IMR-90 (cell line): ENCODE measurements around the gene SEL1L2. TPM values are rescaled to one million over a fixed set of nuclear protein-coding genes. Genes with fewer than 3 reads are reported as not detected.

Source experiments
- ATAC-seq: fragments of 200-7000 bp; cut with Tn5 transposase; 2 replicates; pipeline ENCODE4 v1.9.1; 2020; ENCODE audit warnings: low read depth, mild to moderate bottlenecking, moderate library complexity
- BruUV-seq: library from RNA; stranded (reverse); fragments of 400-500 nt; replicated peaks from 2 replicates; lab custom pipeline; 2021; lab: Mats Ljungman, UMichigan
- CTCF ChIA-PET: fragments of 300-600 bp; formaldehyde crosslinking; extraction: SDS; loops from one replicate; lab custom pipeline; 2021; ENCODE audit warnings: antibody characterized with exemption; lab: Yijun Ruan, JAX
- POLR2A ChIA-PET: fragments of 300-600 bp; sonication (Branson Sonifier 250); formaldehyde crosslinking; loops from one replicate; lab custom pipeline; 2022; ENCODE audit warnings: antibody characterized with exemption; ENCODE audit not compliant: unreplicated experiment; lab: Charles Lee
- DNase-seq: peaks from one replicate; pipeline ENCODE4 v3.0.0; 2013
- H2AFZ ChIP-seq: replicated peaks from 2 replicates; pipeline ENCODE3; 2013; ENCODE audit warnings: low read length, mild to moderate bottlenecking; ENCODE audit not compliant: poor library complexity
- H2AK5ac ChIP-seq: 2 replicates; pipeline ENCODE4 v1.6.1; 2013; ENCODE audit warnings: low read depth, low read length, inconsistent platforms
- H2AK9ac ChIP-seq: replicated peaks from 2 replicates; pipeline ENCODE3; 2013; ENCODE audit warnings: mild to moderate bottlenecking, low read depth, low read length, moderate library complexity; ENCODE audit not compliant: poor library complexity
- H2BK120ac ChIP-seq: 2 replicates; pipeline ENCODE4 v1.6.1; 2013; ENCODE audit warnings: low read depth, low read length, inconsistent platforms
- H2BK15ac ChIP-seq: 3 replicates; pipeline ENCODE4 v1.6.1; 2013; ENCODE audit warnings: low read depth, low read length, inconsistent platforms
- H2BK20ac ChIP-seq: 2 replicates; pipeline ENCODE4 v1.6.1; 2013; ENCODE audit warnings: low read depth, mild to moderate bottlenecking, inconsistent platforms, low read length, moderate library complexity
- H2BK5ac ChIP-seq: 2 replicates; pipeline ENCODE4 v1.6.1; 2013; ENCODE audit warnings: mild to moderate bottlenecking, low read depth, low read length, inconsistent platforms; ENCODE audit not compliant: poor library complexity, severe bottlenecking
- H3K14ac ChIP-seq: replicated peaks from 2 replicates; pipeline ENCODE4 v1.6.1; 2013; ENCODE audit warnings: low read depth, low read length, inconsistent platforms
- H3K18ac ChIP-seq: 2 replicates; pipeline ENCODE4 v1.6.1; 2013; ENCODE audit warnings: low read depth, low read length, control low read depth
- H3K23ac ChIP-seq: 2 replicates; pipeline ENCODE4 v1.6.1; 2013; ENCODE audit warnings: low read depth, low read length, inconsistent platforms
- H3K27ac ChIP-seq: 2 replicates; pipeline ENCODE4 v1.5.1; 2013; ENCODE audit warnings: mild to moderate bottlenecking, control low read depth, low read length; ENCODE audit not compliant: insufficient read depth
- H3K27me3 ChIP-seq: 2 replicates; pipeline ENCODE4 v1.6.1; 2013; ENCODE audit warnings: low read length; ENCODE audit not compliant: control insufficient read depth, insufficient read depth
- H3K36me3 ChIP-seq: 2 replicates; pipeline ENCODE4 v1.6.1; 2013; ENCODE audit warnings: low read length, mixed read lengths; ENCODE audit not compliant: control insufficient read depth, insufficient read depth
- H3K4ac ChIP-seq: 2 replicates; pipeline ENCODE4 v1.6.1; 2013; ENCODE audit warnings: low read depth, low read length, inconsistent platforms
- H3K4me1 ChIP-seq: 2 replicates; pipeline ENCODE4 v1.6.1; 2013; ENCODE audit warnings: low read length, mixed read lengths; ENCODE audit not compliant: control insufficient read depth, insufficient read depth
- H3K4me2 ChIP-seq: 2 replicates; pipeline ENCODE4 v1.6.1; 2013; ENCODE audit warnings: low read depth, mild to moderate bottlenecking, control low read depth, low read length, moderate library complexity
- H3K4me3 ChIP-seq: 2 replicates; pipeline ENCODE4 v1.5.1; 2013; ENCODE audit warnings: low read depth, mild to moderate bottlenecking, control low read depth, low read length, moderate library complexity; ENCODE audit not compliant: insufficient read depth
- H3K56ac ChIP-seq: 2 replicates; pipeline ENCODE4 v1.6.1; 2013; ENCODE audit warnings: low read length, inconsistent platforms; ENCODE audit not compliant: insufficient read depth; ENCODE audit errors: extremely low read depth
- H3K79me1 ChIP-seq, 2 experiments: 2 replicates each; pipeline ENCODE4 v1.6.1; 2013; ENCODE audit warnings: low read length in 2 of 2, inconsistent platforms in 1 of 2, low read depth in 1 of 2
- H3K9ac ChIP-seq: 2 replicates; pipeline ENCODE4 v1.6.1; 2013; ENCODE audit warnings: low read depth, low read length, control low read depth
- H3K9me1 ChIP-seq: 2 replicates; pipeline ENCODE4 v1.6.1; 2013; ENCODE audit warnings: low read length, inconsistent platforms; ENCODE audit not compliant: insufficient read depth
- H3K9me3 ChIP-seq: 2 replicates; pipeline ENCODE4 v1.6.1; 2013; ENCODE audit warnings: low read length; ENCODE audit not compliant: control insufficient read depth, insufficient read depth
- H4K20me1 ChIP-seq: 2 replicates; pipeline ENCODE4 v1.6.1; 2013; ENCODE audit warnings: low read length, inconsistent platforms; ENCODE audit not compliant: insufficient read depth
- H4K5ac ChIP-seq: 2 replicates; pipeline ENCODE4 v1.6.1; 2013; ENCODE audit warnings: mild to moderate bottlenecking, low read depth, low read length, control low read depth
- H4K8ac ChIP-seq, 2 experiments: 2 replicates each; pipeline ENCODE4 v1.6.1; 2013; ENCODE audit warnings: low read depth in 2 of 2, low read length in 2 of 2, control low read depth in 1 of 2, inconsistent platforms in 1 of 2
- H4K91ac ChIP-seq: 2 replicates; pipeline ENCODE4 v1.6.1; 2013; ENCODE audit warnings: low read depth, low read length, inconsistent platforms; ENCODE audit not compliant: insufficient read depth
- BHLHE40 ChIP-seq: fragments of 150-350 bp; IDR thresholded peaks from 2 replicates; pipeline ENCODE4 v1.6.1; 2016; ENCODE audit warnings: mild to moderate bottlenecking, low read depth, low read length
- CEBPB ChIP-seq: IDR thresholded peaks from 2 replicates; pipeline ENCODE4 v1.6.1; 2012; ENCODE audit warnings: low read depth, low read length, improper control_type of control experiment
- CHD1 ChIP-seq: IDR thresholded peaks from 2 replicates; pipeline ENCODE4 v1.6.1; 2012; ENCODE audit warnings: low read depth, low read length, improper control_type of control experiment
- ELK1 ChIP-seq: fragments of 150-350 bp; IDR thresholded peaks from 2 replicates; pipeline ENCODE4 v1.6.1; 2016; ENCODE audit warnings: low read depth, mild to moderate bottlenecking, low read length, moderate library complexity, borderline replicate concordance
- FOS ChIP-seq: fragments of 150-350 bp; IDR thresholded peaks from 2 replicates; pipeline ENCODE4 v1.6.1; 2016; ENCODE audit warnings: low read depth, low read length
- MAFK ChIP-seq: IDR thresholded peaks from 2 replicates; pipeline ENCODE4 v1.6.1; 2012; ENCODE audit warnings: low read depth, low read length, improper control_type of control experiment
- MAZ ChIP-seq: IDR thresholded peaks from 2 replicates; pipeline ENCODE4 v1.6.1; 2012; ENCODE audit warnings: low read depth, mild to moderate bottlenecking, low read length, improper control_type of control experiment, moderate library complexity, borderline replicate concordance
- MXI1 ChIP-seq: IDR thresholded peaks from 2 replicates; pipeline ENCODE4 v1.6.1; 2012; ENCODE audit warnings: low read depth, mild to moderate bottlenecking, low read length, moderate library complexity, borderline replicate concordance
- NFE2L2 ChIP-seq: fragments of 150-350 bp; IDR thresholded peaks from 2 replicates; pipeline ENCODE4 v1.6.1; 2016; ENCODE audit warnings: low read depth, mild to moderate bottlenecking, low read length
- POLR2A ChIP-seq: IDR thresholded peaks from 2 replicates; pipeline ENCODE4 v1.6.1; 2012; ENCODE audit warnings: mild to moderate bottlenecking, low read depth, low read length
- RAD21 ChIP-seq: IDR thresholded peaks from 2 replicates; pipeline ENCODE4 v1.6.1; 2012; ENCODE audit warnings: low read length, improper control_type of control experiment
- RCOR1 ChIP-seq: IDR thresholded peaks from 2 replicates; pipeline ENCODE4 v1.6.1; 2012; ENCODE audit warnings: mild to moderate bottlenecking, low read length, improper control_type of control experiment; ENCODE audit not compliant: insufficient replicate concordance
- RFX5 ChIP-seq: IDR thresholded peaks from 2 replicates; pipeline ENCODE4 v1.8.0; 2012; ENCODE audit warnings: low read depth, mild to moderate bottlenecking, low read length, moderate library complexity
- SMC3 ChIP-seq: fragments of 150-350 bp; IDR thresholded peaks from 2 replicates; pipeline ENCODE4 v1.6.1; 2016; ENCODE audit warnings: low read depth, mild to moderate bottlenecking, antibody characterized with exemption, low read length, moderate library complexity
- USF2 ChIP-seq: fragments of 150-350 bp; IDR thresholded peaks from 2 replicates; pipeline ENCODE4 v1.6.1; 2017; ENCODE audit warnings: mild to moderate bottlenecking, antibody characterized with exemption, low read length, low read depth
- WGBS, 2 experiments: methylation state at CpG; one replicate each; pipeline versions ENCODE4 v1.1.5 to v1.1.7; 2013; ENCODE audit warnings: missing lambda C conversion rate in 2 of 2; ENCODE audit not compliant: insufficient read length in 1 of 2; ENCODE audit errors: extremely low coverage in 2 of 2; 5-methylcytosine and 5-hydroxymethylcytosine counted together
- dilution Hi-C: fragments of 300-500 bp; cut with HindIII; formaldehyde crosslinking; loops from one replicate; pipeline ENCODE4 v1.14.3; 2018; ENCODE audit warnings: low sequenced_read_pairs; ENCODE audit not compliant: unreplicated experiment
- in situ Hi-C: fragments of 300-500 bp; cut with MboI; formaldehyde crosslinking; loops from 3 replicates; pipeline ENCODE4 v1.14.3; 2019; ENCODE audit warnings: low sequenced_read_pairs, inconsistent platforms, mixed read lengths
- intact Hi-C: fragments of 100-400 bp; cut with micrococcal nuclease; formaldehyde crosslinking; loops from 2 replicates; pipeline ENCODE4 v1.10.0; 2022
- polyA plus RNA-seq, 3 experiments: library from polyadenylated mRNA; depleted of rRNA; stranded (reverse); fragments of >200 nt; gene quantifications; 2 replicates each; pipeline ENCODE4 v1.2.3, GENCODE V29; 2012; ENCODE audit warnings: low replicate concordance in 1 of 3
- total RNA-seq: library from RNA; depleted of rRNA; stranded (reverse); fragments of >200 nt; gene quantifications from 2 replicates; pipeline ENCODE4 v1.2.3, GENCODE V29; 2012
- TF ChIP-seq, protein P1 (sequence below): conservative IDR thresholded peaks from 2 replicates; pipeline ENCODE4 v1.5.1; 2012; ENCODE audit warnings: mild to moderate bottlenecking, low read depth, low read length, improper control_type of control experiment

SEL1L2 gene
- total and polyA plus RNA-seq, 2 of the 4 experiments (the other 2 are of a cell fraction): not detected

DNA sequence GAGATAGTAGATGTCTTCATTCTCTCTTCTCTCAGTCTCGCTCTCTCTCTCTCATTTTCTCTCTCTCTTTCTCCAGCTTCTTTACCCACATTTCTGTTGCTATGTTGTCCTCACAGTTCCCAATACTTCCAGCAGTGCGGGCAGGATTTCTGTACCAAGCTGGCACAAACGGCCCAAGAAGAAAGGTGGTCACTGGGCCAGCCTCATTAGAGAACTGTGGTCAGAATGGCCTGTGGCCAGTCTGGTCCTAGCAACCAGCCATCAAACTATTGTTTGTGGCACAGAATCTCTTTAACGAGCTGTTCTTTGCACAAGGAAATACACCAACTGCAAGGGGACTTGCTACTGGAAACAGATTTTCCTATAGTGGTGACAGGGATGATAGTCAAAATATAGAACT lies 81.3 kb downstream of the SEL1L2 start:
- Histone ChIP-seq H2BK120ac (no peak overlapping the region), H3K9ac (no peak overlapping the region), H3K23ac (no peak overlapping the region), H3K4me3 (no peak overlapping the region), H3K9me3 (no peaks in the 10 kb centered on the region), H2AK9ac (no peak overlapping the region), H3K56ac (no peak overlapping the region), H3K4me1 (no peaks in the 10 kb centered on the region), H3K79me1 (no peaks in the 10 kb centered on the region), H3K9me1 (no peaks in the 10 kb centered on the region), H2BK5ac (no peak overlapping the region), H3K4me2 (no peak overlapping the region), H3K18ac (no peak overlapping the region), H4K5ac (no peak overlapping the region), H3K14ac (no peak overlapping the region), H3K27ac (no peak overlapping the region), H2AFZ (no peak overlapping the region), H3K27me3 (no peaks in the 10 kb centered on the region), H2BK20ac (no peak overlapping the region), H3K36me3 (no peaks in the 10 kb centered on the region), H2AK5ac (no peak overlapping the region), H4K8ac (no peak overlapping the region), H4K20me1 (no peaks in the 10 kb centered on the region), H4K91ac (no peak overlapping the region), H3K4ac (no peak overlapping the region), H2BK15ac (no peak overlapping the region)
- ChIA-PET CTCF (no interaction called here), POLR2A (no interaction called here)
- no TSS peak for BruUV-seq
- intact Hi-C loops: no loop called here
- no peak for ATAC-seq
- in situ Hi-C loops: no loop called here
- 31% methylated on average over 2 of the region's 4 CpGs; no CpG with 5 or more reads in 1 of the 2 experiments for WGBS, 2 experiments
- DNase-seq: no peak
- dilution Hi-C loops: no loop called here
- no peak for TF ChIP-seq FOS
- TF ChIP-seq NFE2L2: no peak
- no peak for TF ChIP-seq RCOR1
- no peak for TF ChIP-seq RAD21
- no peak for TF ChIP-seq CHD1
- no peak for TF ChIP-seq SMC3
- no peak for TF ChIP-seq MXI1
- TF ChIP-seq, protein P1, sequence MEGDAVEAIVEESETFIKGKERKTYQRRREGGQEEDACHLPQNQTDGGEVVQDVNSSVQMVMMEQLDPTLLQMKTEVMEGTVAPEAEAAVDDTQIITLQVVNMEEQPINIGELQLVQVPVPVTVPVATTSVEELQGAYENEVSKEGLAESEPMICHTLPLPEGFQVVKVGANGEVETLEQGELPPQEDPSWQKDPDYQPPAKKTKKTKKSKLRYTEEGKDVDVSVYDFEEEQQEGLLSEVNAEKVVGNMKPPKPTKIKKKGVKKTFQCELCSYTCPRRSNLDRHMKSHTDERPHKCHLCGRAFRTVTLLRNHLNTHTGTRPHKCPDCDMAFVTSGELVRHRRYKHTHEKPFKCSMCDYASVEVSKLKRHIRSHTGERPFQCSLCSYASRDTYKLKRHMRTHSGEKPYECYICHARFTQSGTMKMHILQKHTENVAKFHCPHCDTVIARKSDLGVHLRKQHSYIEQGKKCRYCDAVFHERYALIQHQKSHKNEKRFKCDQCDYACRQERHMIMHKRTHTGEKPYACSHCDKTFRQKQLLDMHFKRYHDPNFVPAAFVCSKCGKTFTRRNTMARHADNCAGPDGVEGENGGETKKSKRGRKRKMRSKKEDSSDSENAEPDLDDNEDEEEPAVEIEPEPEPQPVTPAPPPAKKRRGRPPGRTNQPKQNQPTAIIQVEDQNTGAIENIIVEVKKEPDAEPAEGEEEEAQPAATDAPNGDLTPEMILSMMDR: no peak
- no peak for TF ChIP-seq ELK1
- no peak for TF ChIP-seq CEBPB
- no peak for TF ChIP-seq MAZ
- TF ChIP-seq RFX5: no peak
- TF ChIP-seq MAFK: no peak
- no peak for TF ChIP-seq BHLHE40
- TF ChIP-seq USF2: no peak
- TF ChIP-seq POLR2A: no peak
